Left ventricle myocardium inferior (tissue), 1 donor: ENCODE results near the gene HOXA3. TPM values are rescaled to one million over a fixed set of nuclear protein-coding genes. Genes with fewer than 3 reads are reported as not detected.

Experiments used
- DNase-seq: peaks from one replicate; pipeline ENCODE4 v3.0.0-alpha.2; 2020
- H3K27ac ChIP-seq: fragments of 200-600 bp; replicated peaks from 2 replicates; pipeline ENCODE4 v1.8.0; 2021
- H3K27me3 ChIP-seq: fragments of 200-600 bp; 2 replicates; pipeline ENCODE4 v1.8.0; 2021; ENCODE audit warnings: low read depth
- H3K36me3 ChIP-seq: fragments of 200-600 bp; 2 replicates; pipeline ENCODE4 v1.8.0; 2021
- H3K4me1 ChIP-seq: fragments of 200-600 bp; 2 replicates; pipeline ENCODE4 v1.8.0; 2021
- H3K4me3 ChIP-seq: fragments of 200-600 bp; 2 replicates; pipeline ENCODE4 v1.8.0; 2021; ENCODE audit warnings: mild to moderate bottlenecking, moderate library complexity
- H3K9me3 ChIP-seq: fragments of 200-600 bp; replicated peaks from 2 replicates; pipeline ENCODE4 v1.8.0; 2021
- CTCF ChIP-seq: fragments of 200-600 bp; IDR thresholded peaks from 2 replicates; pipeline ENCODE4 v1.8.0; 2021; ENCODE audit warnings: antibody characterized with exemption, mild to moderate bottlenecking, borderline replicate concordance
- intact Hi-C: fragments of 100-400 bp; cut with micrococcal nuclease; formaldehyde crosslinking; loops from one replicate; pipeline ENCODE4 v1.11.0; 2022
- total RNA-seq: library from RNA; stranded (reverse); fragmentation: NEBNext Ultra II Directional; extraction: Animal tissue kit (Norgen Biotek cat#: 25700); gene quantifications from one replicate; pipeline ENCODE4 v1.2.1, GENCODE V29; 2021
- donor health status: DM: no; HTN: yes; CAD: no; lungs with severe emphysema.

The HOXA3 gene
- total RNA-seq, 1 donor from 2014 or later = not detected

GRCh38 chr7:27177795-27178320 is 25.5 kb upstream of the HOXA3 start:
- no peaks in the 10 kb centered on the region for H3K36me3 ChIP-seq
- DNase-seq = no peak
- H3K27ac ChIP-seq = no peak overlapping the region
- H3K4me3 ChIP-seq = no peak overlapping the region
- TF ChIP-seq CTCF = no peak
- intact Hi-C loops = no loop called here
- peaks cover 27% of the 10 kb centered on the region for H3K4me1 ChIP-seq
- no peaks in the 10 kb centered on the region for H3K9me3 ChIP-seq
- H3K27me3 ChIP-seq = peaks cover 100% of the 10 kb centered on the region

- no peaks in the 10 kb centered on the region for H3K9me3 ChIP-seq
- peak; percentile 2 for DNase-seq
- TF ChIP-seq CTCF = no peak
- H3K36me3 ChIP-seq = no peaks in the 10 kb centered on the region
- H3K4me3 ChIP-seq = no peak overlapping the region
- intact Hi-C loops = no loop called here
- H3K27ac ChIP-seq = no peak overlapping the region
- H3K4me1 ChIP-seq = peaks cover 32% of the 10 kb centered on the region
- peaks cover 100% of the 10 kb centered on the region for H3K27me3 ChIP-seq
These were observed 24.8 kb upstream of the HOXA3 start for GRCh38 chr7:27176962-27177794.

GRCh38 chr7:27176524-27176845 is 24.1 kb upstream of the HOXA3 start:
- no peak for TF ChIP-seq CTCF
- DNase-seq = no peak
- intact Hi-C loops = no loop called here
- Histone ChIP-seq H3K4me3 (no peak overlapping the region), H3K27ac (no peak overlapping the region), H3K36me3 (no peaks in the 10 kb centered on the region), H3K27me3 (peaks cover 100% of the 10 kb centered on the region), H3K4me1 (peaks cover 38% of the 10 kb centered on the region), H3K9me3 (no peaks in the 10 kb centered on the region)

- H3K4me3 ChIP-seq = no peak overlapping the region
- DNase-seq = peak; percentile 3
These were observed 23.5 kb upstream of the HOXA3 start for GRCh38 chr7:27175626-27176523.

More at GRCh38 chr7:27175626-27176523, 23.5 kb upstream of the HOXA3 start:
- Histone ChIP-seq H3K9me3 (no peaks in the 10 kb centered on the region), H3K27me3 (peaks cover 100% of the 10 kb centered on the region), H3K27ac (no peak overlapping the region), H3K4me1 (peaks cover 38% of the 10 kb centered on the region), H3K36me3 (no peaks in the 10 kb centered on the region)
- TF ChIP-seq CTCF = no peak
- intact Hi-C loops = no loop called here
